ENCODE data around the gene RABGAP1L. TPM values are rescaled to one million over a fixed set of nuclear protein-coding genes. Genes with fewer than 3 reads are reported as not detected.

Gene RABGAP1L
- total and polyA plus RNA-seq, 2 of the 8 experiments (the other 6 are each of a cell fraction or from before 2014, with no cell fraction given): 33.3 to 156 TPM

- no peak overlapping the region for H3K27ac ChIP-seq (ENCODE audit: low read depth, low read length)
- ChIA-PET POLR2A (ENCODE audit: partially characterized antibody) (no interaction called here), CTCF (ENCODE audit: partially characterized antibody) (interaction anchor here (1.3 kb wide), 1 partner anchor 11 kb away, joined by 4 read pairs; no protein-coding TSS in a partner anchor)
- DNase-seq (ENCODE audit: low read depth in 1 of 2, low spot score in 2 of 2): no peak
- H4K20me1 ChIP-seq (replicated peaks in 1 of 2; ENCODE audit: control insufficient read depth in 1 of 2, insufficient read depth in 2 of 2, low read length in 2 of 2): no peaks in the 10 kb centered on the region
- H2BK15ac ChIP-seq (ENCODE audit: low read length): no peak overlapping the region
- no peaks in the 10 kb centered on the region for H3K23me2 ChIP-seq (ENCODE audit: low read depth, low read length)
- no peak for FAIRE-seq
- no peaks in the 10 kb centered on the region for H3K4me1 ChIP-seq (replicated peaks in 1 of 4; ENCODE audit: control insufficient read depth in 3 of 4, insufficient read depth in 4 of 4, low read length in 3 of 4)
- no peak overlapping the region for H3K4me3 ChIP-seq (ENCODE audit: extremely low read depth in 1 of 4, insufficient read depth in 2 of 4, low read depth in 3 of 4, low read length in 4 of 4)
- no peak overlapping the region for H3K23ac ChIP-seq (ENCODE audit: insufficient read length)
- no peak overlapping the region for H3K56ac ChIP-seq (replicated peaks; ENCODE audit: insufficient read length, low read depth, low read length)
- no peak overlapping the region for H2AK5ac ChIP-seq (ENCODE audit: low read depth, low read length)
- peaks cover 0 to 4% (median 0%) of the 10 kb centered on the region in 4 experiments; a peak in 1 of 8 replicates for H3K36me3 ChIP-seq (ENCODE audit: control insufficient read depth in 2 of 4, insufficient read depth in 4 of 4, low read length in 3 of 4)
- no peak overlapping the region for H3K4me2 ChIP-seq (ENCODE audit: insufficient read depth in 1 of 2, low read depth in 2 of 2, low read length in 2 of 2)
- no peaks in the 10 kb centered on the region for H3K79me1 ChIP-seq (ENCODE audit: low read depth, low read length)
- WGBS, 2 experiments (ENCODE audit: extremely low coverage in 1 of 2, insufficient coverage in 1 of 2, insufficient read length in 1 of 2, insufficient replicate concordance in 2 of 2, low coverage in 1 of 2, low lambda C conversion rate in 2 of 2, missing lambda C conversion rate in 1 of 2): 92% methylated on average over 3 of the region's 3 CpGs; no CpG with 5 or more reads in 1 of the 2 experiments
- no peak overlapping the region for H2BK12ac ChIP-seq (ENCODE audit: low read depth, low read length)
- H3K79me2 ChIP-seq (ENCODE audit: control insufficient read depth in 1 of 2, insufficient read depth in 2 of 2, low read length in 2 of 2): no peaks in the 10 kb centered on the region
- H2BK20ac ChIP-seq (ENCODE audit: low read length): no peak overlapping the region
- no peak overlapping the region for H3K4ac ChIP-seq (replicated peaks; ENCODE audit: insufficient read length, low read depth, low read length)
- H2BK5ac ChIP-seq (ENCODE audit: low read depth, low read length): no peak overlapping the region
- H4K91ac ChIP-seq (replicated peaks; ENCODE audit: insufficient read length, low read length): no peak overlapping the region
- no peak overlapping the region for H4K5ac ChIP-seq (ENCODE audit: insufficient read length, low read depth, low read length)
- no peak overlapping the region for H3K9ac ChIP-seq (replicated peaks in 1 of 4; ENCODE audit: extremely low read depth in 1 of 4, low read depth in 3 of 4, low read length in 3 of 4)
- H3K9me3 ChIP-seq (ENCODE audit: insufficient read depth in 2 of 2, low read depth in 1 of 2, low read length in 1 of 2): peaks cover 0 to 4% of the 10 kb centered on the region in 2 experiments; a peak in 2 of 4 replicates
- H3K18ac ChIP-seq (ENCODE audit: extremely low read depth, low read length): no peak overlapping the region
- no peak overlapping the region for H2BK120ac ChIP-seq (replicated peaks; ENCODE audit: low read depth, low read length)
- H3K27me3 ChIP-seq (replicated peaks in 1 of 4; ENCODE audit: control insufficient read depth in 3 of 4, extremely low read depth in 1 of 4, insufficient read depth in 3 of 4, low read length in 3 of 4): no peaks in the 10 kb centered on the region
- no peak overlapping the region for H3K14ac ChIP-seq (ENCODE audit: insufficient read length)
- no peak overlapping the region for H2AFZ ChIP-seq (ENCODE audit: low read length)
- no peak overlapping the region for H4K8ac ChIP-seq (ENCODE audit: extremely low read depth, insufficient read depth, low read length)
- TF ChIP-seq TEAD4 (IDR thresholded peaks at IDR 0.05; ENCODE audit: low read depth, low read length) (no peak), NRF1 (IDR thresholded peaks at IDR 0.05; ENCODE audit: low read depth, low read length) (no peak), FOSL1 (IDR thresholded peaks at IDR 0.05; ENCODE audit: insufficient read depth, low read depth, low read length) (no peak), SP4 (IDR thresholded peaks at IDR 0.05; ENCODE audit: low read length) (no peak), HDAC2 (IDR thresholded peaks at IDR 0.05; ENCODE audit: borderline replicate concordance in 1 of 2, low read depth in 2 of 2, low read length in 2 of 2) (no peak), BCL11A (IDR thresholded peaks at IDR 0.05; ENCODE audit: low read depth in 2 of 2, low read length in 2 of 2) (no peak), RBBP5 (IDR thresholded peaks at IDR 0.05; ENCODE audit: borderline replicate concordance, low read depth, low read length) (no peak), CHD2 (IDR thresholded peaks at IDR 0.05; ENCODE audit: low read length) (no peak), RNF2 (IDR thresholded peaks at IDR 0.05; ENCODE audit: borderline replicate concordance, low read depth, low read length, missing control alignments, poor library complexity, severe bottlenecking) (no peak), NANOG (IDR thresholded peaks at IDR 0.05; ENCODE audit: insufficient read depth, low read depth, low read length, poor library complexity, severe bottlenecking) (no peak), SIRT6 (IDR thresholded peaks at IDR 0.05; ENCODE audit: low read length) (no peak), CHD1 (IDR thresholded peaks at IDR 0.05; ENCODE audit: low read depth, low read length) (no peak), MAFK (IDR thresholded peaks at IDR 0.05; ENCODE audit: low read depth, low read length) (no peak), RXRA (IDR thresholded peaks at IDR 0.05; ENCODE audit: insufficient read depth, low read depth, low read length) (no peak), POU5F1 (IDR thresholded peaks at IDR 0.05; ENCODE audit: low read depth, low read length) (no peak)
Measured at GRCh38 chr1:174232761-174233160, 73.4 kb downstream of the RABGAP1L start.

All from H1 (cell line).